Subcutaneous adipose tissue (tissue), 4 donors: Measurements from ENCODE around the gene WHAMM. TPM values are rescaled to one million over a fixed set of nuclear protein-coding genes. Genes with fewer than 3 reads are reported as not detected.

ENCODE experiments used
- CTCF ChIP-seq: fragments of 450-650 bp; IDR thresholded peaks from one replicate; pipeline ENCODE4 v1.5.1; 2016; ENCODE audit warnings: low read depth, mild to moderate bottlenecking, control low read depth, antibody characterized with exemption, moderate library complexity
- total RNA-seq, 4 donors: library from RNA; depleted of rRNA; stranded (reverse); fragments of >200 nt; gene quantifications; one replicate each; pipeline ENCODE4 v1.1.0, GENCODE V29; 2016

The WHAMM gene
- total RNA-seq, 4 donors from 2014 or later: 7.7 to 11.5 (median 8.7) TPM

DNA sequence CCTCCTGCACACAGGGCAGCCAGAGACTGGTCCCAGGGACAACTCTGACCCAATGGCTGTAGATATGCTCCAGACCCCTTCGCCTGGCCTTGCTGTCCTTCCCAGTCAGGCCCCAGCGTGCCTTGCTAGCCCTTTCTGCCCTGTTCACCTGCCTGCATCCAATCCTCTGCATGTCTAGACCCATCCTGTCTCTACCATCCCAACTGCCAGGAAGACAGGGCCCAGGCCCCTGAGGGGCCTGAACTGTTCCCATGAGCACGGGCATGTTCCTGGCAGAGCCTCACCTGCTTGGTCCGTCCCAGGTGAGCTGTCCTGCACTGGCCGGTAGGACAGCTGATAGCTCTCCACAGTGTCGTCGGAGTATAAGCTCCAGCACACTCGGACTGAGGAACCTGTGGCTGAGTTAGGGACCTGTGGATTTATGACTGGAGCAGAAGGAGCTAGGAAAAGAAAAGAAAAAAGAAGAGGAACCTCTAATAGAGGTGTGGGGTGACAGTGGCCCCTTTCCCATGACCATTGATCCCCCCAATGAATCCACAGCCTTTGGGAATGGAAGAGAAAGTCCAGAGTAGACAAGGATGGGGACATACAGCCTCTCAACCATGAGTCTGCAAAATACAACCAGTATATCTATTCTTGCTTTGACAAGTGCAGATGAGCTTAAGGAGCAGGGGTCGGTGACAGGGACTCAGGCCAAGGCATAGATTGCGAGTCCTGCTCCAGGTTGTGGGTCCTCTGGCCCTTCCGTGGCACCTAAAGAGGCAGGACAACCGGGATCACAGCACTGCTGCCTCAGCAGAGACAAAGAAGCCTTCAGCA is 37.4 kb upstream of the WHAMM start:
- TF ChIP-seq CTCF: no peak

DNA sequence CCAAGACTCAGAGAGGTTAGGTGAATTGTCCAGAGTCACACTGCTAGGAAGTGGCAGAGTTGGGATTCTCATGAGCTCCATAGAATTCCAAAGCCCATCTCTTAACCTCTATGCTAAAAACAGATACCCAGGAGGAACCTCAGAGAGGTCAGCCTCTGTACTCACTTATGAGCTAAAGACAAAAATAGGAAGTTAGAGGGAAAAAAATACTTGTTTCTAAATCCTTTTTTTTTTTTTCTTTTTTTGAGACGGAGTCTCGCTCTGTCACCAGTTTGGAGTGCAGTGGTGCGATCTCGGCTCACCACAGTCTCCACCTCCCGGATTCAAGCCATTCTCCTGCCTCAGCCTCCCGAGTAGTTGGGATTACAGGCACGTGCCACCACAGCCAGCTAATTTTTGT is 34.9 kb upstream of the WHAMM start:
- no peak for TF ChIP-seq CTCF

DNA sequence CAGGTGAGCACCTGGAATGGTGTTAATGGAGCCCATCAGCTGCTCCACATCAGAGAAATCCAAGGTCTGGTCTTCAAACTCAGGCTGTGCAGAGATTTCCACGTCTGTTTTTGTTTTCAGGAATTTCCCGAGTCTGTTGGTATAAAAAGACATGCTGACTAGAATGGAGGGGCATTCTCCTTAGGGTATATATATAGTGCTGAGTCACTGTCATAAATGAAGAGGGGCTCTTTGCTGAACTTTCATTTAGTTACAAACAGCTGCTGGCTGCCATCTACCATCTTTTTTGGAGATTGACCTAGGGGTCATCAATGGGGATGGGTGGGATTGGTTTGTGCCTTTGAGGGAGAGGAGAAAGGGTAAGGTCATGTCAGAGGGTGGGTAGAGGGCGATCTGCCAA is 30.7 kb upstream of the WHAMM start:
- TF ChIP-seq CTCF: no peak

DNA sequence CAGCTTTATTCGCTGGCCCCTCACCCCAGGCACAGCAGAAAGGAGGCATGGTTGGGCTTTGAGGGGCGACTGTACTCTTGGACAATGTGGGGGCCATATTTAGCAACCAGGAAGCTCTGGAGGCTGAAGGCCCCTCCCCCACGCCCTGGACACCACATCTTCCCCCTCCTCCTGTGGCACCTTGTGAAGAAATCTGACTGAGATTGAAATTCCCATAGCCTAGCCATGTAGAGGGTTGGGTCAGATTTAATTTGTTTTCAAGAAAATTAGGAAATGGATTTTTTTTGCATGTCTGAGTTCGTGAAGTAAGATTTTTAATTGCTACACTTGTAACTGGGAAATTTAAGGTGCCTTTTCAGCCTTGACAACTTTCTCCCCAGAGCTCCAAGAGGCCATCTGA is 28.1 kb upstream of the WHAMM start:
- no peak for TF ChIP-seq CTCF

DNA sequence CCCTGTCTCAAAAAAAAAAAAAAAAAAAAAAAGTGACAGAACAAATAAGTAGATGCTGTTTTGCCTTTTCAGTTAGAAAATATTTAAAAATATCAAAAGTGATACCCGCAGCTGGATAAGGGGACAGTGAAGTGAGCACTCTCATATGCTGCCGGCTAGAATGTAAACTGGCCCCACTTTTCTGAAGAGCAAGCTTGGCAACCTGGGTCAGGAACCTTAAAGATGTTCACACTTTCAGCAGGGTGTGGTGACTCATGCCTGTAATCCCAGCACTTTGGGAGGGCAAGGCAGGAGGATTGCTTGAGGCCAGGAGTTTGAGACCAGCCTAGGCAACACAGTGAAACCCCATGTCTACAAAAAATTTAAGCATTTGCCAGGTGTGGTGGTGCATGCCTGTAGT is 20.9 kb upstream of the WHAMM start:
- no peak for TF ChIP-seq CTCF

GRCh38 chr15:82789491-82789890 is 19.9 kb upstream of the WHAMM start:
- no peak for TF ChIP-seq CTCF

DNA sequence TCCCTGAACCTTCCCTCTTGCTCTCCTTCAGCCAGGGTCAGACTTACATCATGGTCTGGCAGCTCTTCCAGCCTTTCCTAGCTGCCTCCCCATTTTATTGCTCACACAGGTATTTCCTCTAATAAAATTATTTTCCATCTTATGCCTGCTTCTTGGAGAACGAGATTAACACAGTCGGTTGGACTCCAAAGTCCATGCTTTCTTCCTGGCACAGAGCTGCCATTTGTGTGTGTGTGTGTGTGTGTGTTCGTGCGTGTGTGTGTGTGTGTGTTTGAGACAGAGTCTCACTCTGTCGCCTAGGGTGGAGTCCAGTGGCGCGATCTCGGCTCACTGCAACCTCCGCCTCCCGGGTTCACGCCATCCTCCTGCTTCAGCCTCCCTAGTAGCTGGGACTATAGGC is 19.1 kb upstream of the WHAMM start:
- TF ChIP-seq CTCF: no peak
